Keratinocyte (primary cell): ENCODE data around the gene DCAF11. TPM values are rescaled to one million over a fixed set of nuclear protein-coding genes. Genes with fewer than 3 reads are reported as not detected.

Experiments
- DNase-seq: peaks from one replicate; pipeline ENCODE4 v3.0.0-alpha.2; 2011; ENCODE audit warnings: low read depth, missing footprints, low spot score
- FAIRE-seq: peaks from 2 replicates; lab custom pipeline; 2011; peaks lifted over from hg19 to GRCh38; lab: Jason Lieb, UNC
- H2AFZ ChIP-seq: 2 replicates; pipeline ENCODE4 v1.6.0; 2012; ENCODE audit warnings: low read length, control low read depth, inconsistent platforms; ENCODE audit not compliant: control insufficient read depth
- H3K27ac ChIP-seq: 2 replicates; pipeline ENCODE4 v1.5.1; 2011; ENCODE audit warnings: low read length; ENCODE audit not compliant: control insufficient read depth, insufficient read depth
- H3K27me3 ChIP-seq: 3 replicates; pipeline ENCODE4 v1.6.0; 2011; ENCODE audit warnings: low read length; ENCODE audit not compliant: control insufficient read depth, insufficient read depth; ENCODE audit errors: extremely low read depth
- H3K36me3 ChIP-seq, 2 experiments: 2 replicates in 1 of 2; 3 replicates in 1 of 2; pipeline ENCODE4 v1.5.1; 2011; ENCODE audit warnings: low read length in 2 of 2, mild to moderate bottlenecking in 1 of 2; ENCODE audit not compliant: control insufficient read depth in 2 of 2, insufficient read depth in 2 of 2; ENCODE audit errors: extremely low read depth in 1 of 2
- H3K4me1 ChIP-seq: 3 replicates; pipeline ENCODE4 v1.5.1; 2011; ENCODE audit warnings: low read length; ENCODE audit not compliant: control insufficient read depth, insufficient read depth; ENCODE audit errors: extremely low read depth
- H3K4me2 ChIP-seq: 3 replicates; pipeline ENCODE4 v1.6.0; 2011; ENCODE audit warnings: low read depth, low read length; ENCODE audit not compliant: control insufficient read depth, insufficient read depth; ENCODE audit errors: extremely low read depth
- H3K4me3 ChIP-seq, 3 experiments: fragments of 200-600 bp in 1 of 3; sonication (generic) in 1 of 3; 2 replicates in 2 of 3; 3 replicates in 1 of 3; pipeline ENCODE4 v1.5.1; 2011 to 2016; ENCODE audit warnings: low read length in 3 of 3, mild to moderate bottlenecking in 3 of 3, control low read depth in 2 of 3, inconsistent platforms in 1 of 3, low read depth in 1 of 3, mixed read lengths in 1 of 3, mixed run types in 1 of 3, moderate library complexity in 1 of 3; ENCODE audit not compliant: control insufficient read depth in 2 of 3, insufficient read depth in 2 of 3; ENCODE audit errors: extremely low read depth in 1 of 3
- H3K79me2 ChIP-seq: 2 replicates; pipeline ENCODE4 v1.6.0; 2012; ENCODE audit warnings: low read length; ENCODE audit not compliant: control insufficient read depth, insufficient read depth
- H3K9ac ChIP-seq: 3 replicates; pipeline ENCODE4 v1.6.0; 2011; ENCODE audit warnings: low read length; ENCODE audit not compliant: control insufficient read depth, insufficient read depth; ENCODE audit errors: extremely low read depth
- H3K9me1 ChIP-seq: 3 replicates; pipeline ENCODE4 v1.6.0; 2011; ENCODE audit warnings: low read length; ENCODE audit not compliant: control insufficient read depth, insufficient read depth; ENCODE audit errors: extremely low read depth
- H3K9me3 ChIP-seq: 2 replicates; pipeline ENCODE4 v1.5.1; 2012; ENCODE audit warnings: low read depth, low read length; ENCODE audit not compliant: control insufficient read depth
- H4K20me1 ChIP-seq: 3 replicates; pipeline ENCODE4 v1.6.0; 2011; ENCODE audit warnings: low read length; ENCODE audit not compliant: control insufficient read depth, insufficient read depth; ENCODE audit errors: extremely low read depth
- CTCF ChIP-seq, 3 experiments: IDR thresholded peaks in 1 of 3; conservative IDR thresholded peaks in 1 of 3; optimal IDR thresholded peaks in 1 of 3; 2 replicates in 2 of 3; 3 replicates in 1 of 3; pipeline versions ENCODE3 to v1.5.1; 2011; ENCODE audit warnings: low read length in 3 of 3, mild to moderate bottlenecking in 3 of 3, moderate library complexity in 2 of 3, control low read depth in 1 of 3, inconsistent platforms in 1 of 3; ENCODE audit not compliant: insufficient read depth in 2 of 3; ENCODE audit errors: extremely low read depth in 1 of 3
- EZH2 ChIP-seq: IDR thresholded peaks from one replicate; pipeline ENCODE4 v1.6.1; 2012; ENCODE audit warnings: inconsistent platforms, mild to moderate bottlenecking, low read length, moderate library complexity
- dilution Hi-C: fragments of 300-500 bp; cut with MboI; formaldehyde crosslinking; loops from one replicate; pipeline ENCODE4 v1.7.0; 2020; ENCODE audit warnings: low sequenced_read_pairs; ENCODE audit not compliant: extremely low pct_ligation_motif_present
- polyA plus RNA-seq, 5 experiments: library from polyadenylated mRNA; depleted of rRNA in 3 of 5; stranded (reverse) in 3 of 5; stranded (forward) in 1 of 5; unstranded in 1 of 5; fragments of >200 nt; gene quantifications; 1 replicate in 1 of 5; 2 replicates in 3 of 5; 3 replicates in 1 of 5; pipeline versions ENCODE4 v1.2.1 to v1.2.3, GENCODE V29; 2011 to 2012; ENCODE audit warnings: missing spikeins in 2 of 5, low read depth in 1 of 5, low replicate concordance in 1 of 5

The DCAF11 gene
- polyA plus RNA-seq, 1 donor (not counting 4 experiments of a cell fraction or from before 2014, with no cell fraction given) = 25.9 TPM

- dilution Hi-C loops = no loop called here
- H3K27ac ChIP-seq = no peak overlapping the region
- no peak overlapping the region for H3K4me2 ChIP-seq
- FAIRE-seq (no peak), DNase-seq (no peak)
- H4K20me1 ChIP-seq = no peaks in the 10 kb centered on the region
- H3K4me3 ChIP-seq = no peak overlapping the region
- no peak overlapping the region for H3K9ac ChIP-seq
- H3K9me1 ChIP-seq = no peaks in the 10 kb centered on the region
- H3K36me3 ChIP-seq = peaks cover 44 to 46% of the 10 kb centered on the region in 2 experiments
- no peaks in the 10 kb centered on the region for H3K9me3 ChIP-seq
- no peaks in the 10 kb centered on the region for H3K27me3 ChIP-seq
- TF ChIP-seq CTCF (optimal IDR thresholded peaks at IDR 0.05 in 1 of 3, IDR thresholded peaks at IDR 0.05 in 1 of 3, conservative IDR thresholded peaks at IDR 0.05 in 1 of 3; ENCODE audit: extremely low read depth in 1 of 3, insufficient read depth in 2 of 3, low read length in 3 of 3) (no peak), EZH2 (no peak)
- H2AFZ ChIP-seq = no peak overlapping the region
- peaks cover 25% of the 10 kb centered on the region for H3K4me1 ChIP-seq
- H3K79me2 ChIP-seq = peaks cover 32% of the 10 kb centered on the region
Observed at GRCh38 chr14:24165785-24166184, 51.2 kb downstream of the DCAF11 start.

- no peak overlapping the region for H3K9ac ChIP-seq
- no peak overlapping the region for H3K4me3 ChIP-seq
- no peak overlapping the region for H2AFZ ChIP-seq
- no peak for TF ChIP-seq EZH2
- no peak for TF ChIP-seq CTCF (optimal IDR thresholded peaks at IDR 0.05 in 1 of 3, IDR thresholded peaks at IDR 0.05 in 1 of 3, conservative IDR thresholded peaks at IDR 0.05 in 1 of 3; ENCODE audit: extremely low read depth in 1 of 3, insufficient read depth in 2 of 3, low read length in 3 of 3)
- H3K27ac ChIP-seq = no peak overlapping the region
- H3K9me3 ChIP-seq = no peaks in the 10 kb centered on the region
- no peaks in the 10 kb centered on the region for H3K27me3 ChIP-seq
- H3K4me1 ChIP-seq = peaks cover 13% of the 10 kb centered on the region
- H3K4me2 ChIP-seq = no peak overlapping the region
- H4K20me1 ChIP-seq = no peaks in the 10 kb centered on the region
- peaks cover 39 to 44% of the 10 kb centered on the region in 2 experiments for H3K36me3 ChIP-seq
- no peaks in the 10 kb centered on the region for H3K9me1 ChIP-seq
- DNase-seq (no peak), FAIRE-seq (no peak)
- peaks cover 19% of the 10 kb centered on the region for H3K79me2 ChIP-seq
- dilution Hi-C loops = no loop called here
Observed at GRCh38 chr14:24167469-24168114, 53.0 kb downstream of the DCAF11 start.
